ENCODE data around the gene JARID2.
"Not testable (repeated sequence)": the region's sequence is repeated elsewhere in the genome, so short reads cannot be mapped to it uniquely, and the experiment has no call there.

DNA sequence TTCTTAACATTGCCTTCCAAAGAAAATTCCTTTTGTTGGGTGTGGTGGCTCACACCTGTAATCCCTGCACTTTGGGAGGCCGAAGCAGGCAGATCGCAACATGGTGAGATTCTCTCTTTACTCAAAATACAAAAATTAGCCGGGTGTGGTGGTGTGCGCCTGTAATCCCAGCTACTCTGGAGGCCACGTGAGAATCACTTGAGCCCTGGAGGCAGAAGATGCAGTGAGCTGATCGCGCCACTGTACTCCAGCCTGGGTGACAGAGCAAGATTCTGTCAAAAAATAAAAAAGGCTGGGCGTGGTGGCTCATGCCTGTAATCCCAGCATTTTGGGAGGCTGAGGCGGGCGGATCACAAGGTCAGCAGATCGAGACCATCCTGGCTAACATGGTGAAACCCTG, 77.7 kb downstream of the JARID2 start:
- TF ChIP-seq, protein P1, sequence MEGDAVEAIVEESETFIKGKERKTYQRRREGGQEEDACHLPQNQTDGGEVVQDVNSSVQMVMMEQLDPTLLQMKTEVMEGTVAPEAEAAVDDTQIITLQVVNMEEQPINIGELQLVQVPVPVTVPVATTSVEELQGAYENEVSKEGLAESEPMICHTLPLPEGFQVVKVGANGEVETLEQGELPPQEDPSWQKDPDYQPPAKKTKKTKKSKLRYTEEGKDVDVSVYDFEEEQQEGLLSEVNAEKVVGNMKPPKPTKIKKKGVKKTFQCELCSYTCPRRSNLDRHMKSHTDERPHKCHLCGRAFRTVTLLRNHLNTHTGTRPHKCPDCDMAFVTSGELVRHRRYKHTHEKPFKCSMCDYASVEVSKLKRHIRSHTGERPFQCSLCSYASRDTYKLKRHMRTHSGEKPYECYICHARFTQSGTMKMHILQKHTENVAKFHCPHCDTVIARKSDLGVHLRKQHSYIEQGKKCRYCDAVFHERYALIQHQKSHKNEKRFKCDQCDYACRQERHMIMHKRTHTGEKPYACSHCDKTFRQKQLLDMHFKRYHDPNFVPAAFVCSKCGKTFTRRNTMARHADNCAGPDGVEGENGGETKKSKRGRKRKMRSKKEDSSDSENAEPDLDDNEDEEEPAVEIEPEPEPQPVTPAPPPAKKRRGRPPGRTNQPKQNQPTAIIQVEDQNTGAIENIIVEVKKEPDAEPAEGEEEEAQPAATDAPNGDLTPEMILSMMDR (IDR thresholded peaks at IDR 0.05 in 2 of 3, conservative IDR thresholded peaks at IDR 0.05 in 1 of 3; ENCODE audit: borderline replicate concordance in 1 of 3, insufficient read depth in 1 of 3, low read depth in 2 of 3, low read length in 2 of 3) = not testable (repeated sequence)
- not testable (repeated sequence) for TF ChIP-seq EZH2 (IDR thresholded peaks at IDR 0.05); POLR2A (IDR thresholded peaks at IDR 0.05; ENCODE audit: borderline replicate concordance, extremely low read depth, insufficient read depth, insufficient read length); MAX (IDR thresholded peaks at IDR 0.05); POLR2AphosphoS5 (IDR thresholded peaks at IDR 0.05; ENCODE audit: low read depth, low read length); EZH2phosphoT487 (IDR thresholded peaks at IDR 0.05; ENCODE audit: borderline replicate concordance)
